ENCODE results near the gene KCP.
A peak's percentile ranks its signal among the peaks of the same experiment; 100 is the strongest.

The KCP gene

GRCh38 chr7:128904381-128905197, 5.9 kb downstream of the KCP start:
- DNase-seq = peak; percentile 1

GRCh38 chr7:128903621-128904361, 6.7 kb downstream of the KCP start:
- no peak for DNase-seq

GRCh38 chr7:128902761-128903585, 7.5 kb downstream of the KCP start:
- DNase-seq = no peak

DNA sequence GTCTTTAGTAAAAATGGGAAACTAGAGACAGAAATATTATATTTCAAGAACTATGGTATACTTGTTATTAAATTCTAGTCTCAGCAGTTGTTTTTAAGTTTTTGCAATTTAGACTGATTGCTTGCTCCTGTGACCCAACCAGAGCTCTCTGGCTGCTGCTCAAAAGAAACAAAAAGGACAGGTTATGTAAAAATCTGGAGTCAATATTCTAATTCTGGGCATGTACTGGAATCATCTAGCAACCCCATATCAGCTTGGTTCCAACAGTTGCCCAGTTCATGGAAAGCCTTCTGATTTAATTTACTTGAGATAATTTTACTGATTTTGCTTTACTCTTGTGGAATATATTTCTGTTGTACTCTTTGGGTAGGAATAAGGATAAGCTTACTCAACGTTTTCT, 10.3 kb downstream of the KCP start:
- no peak for DNase-seq

GRCh38 chr7:128899392-128899791, 11.1 kb downstream of the KCP start:
- no peak for DNase-seq

GRCh38 chr7:128895320-128895719, 15.2 kb downstream of the KCP start:
- no peak for DNase-seq

- no peak for DNase-seq
Observed at GRCh38 chr7:128894101-128894440, 16.4 kb downstream of the KCP start.

GRCh38 chr7:128893251-128894100, 17.0 kb downstream of the KCP start:
- DNase-seq = no peak

DNA sequence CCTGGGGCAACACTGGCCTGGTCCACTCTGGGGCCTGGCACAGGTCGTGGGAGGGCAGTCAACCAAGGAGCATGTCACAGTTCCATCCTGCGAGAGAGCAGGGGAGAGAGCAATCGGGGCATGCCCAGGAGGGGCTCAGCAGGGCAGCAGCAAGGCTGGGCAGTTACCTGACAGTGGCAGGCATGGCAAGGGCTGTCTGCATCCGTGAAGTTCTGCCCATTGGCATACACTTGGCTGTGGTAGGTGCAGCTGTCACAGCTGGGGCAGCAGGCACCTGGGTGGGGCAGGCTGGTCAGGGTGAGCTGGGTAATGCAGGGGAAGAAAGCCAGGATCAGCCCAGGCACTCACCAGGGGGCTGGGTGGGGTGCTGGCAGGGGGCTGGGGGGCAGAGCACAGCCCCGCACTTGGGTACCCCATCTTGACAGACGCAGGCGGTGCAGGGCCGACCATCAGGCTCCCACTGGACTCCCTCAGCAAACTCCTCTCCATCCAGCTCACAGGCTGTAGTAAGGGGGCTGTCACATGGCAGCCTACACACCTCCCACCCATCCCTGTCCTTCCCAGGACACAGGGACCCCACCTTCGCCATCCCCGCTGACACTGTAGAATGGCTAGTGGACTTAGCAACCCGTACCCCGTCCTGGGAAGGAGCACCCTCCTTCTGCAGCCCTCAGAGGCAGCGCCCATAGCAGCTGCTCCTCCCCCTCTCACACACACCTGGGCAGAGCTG, 17.8 kb downstream of the KCP start:
- no peak for DNase-seq

DNA sequence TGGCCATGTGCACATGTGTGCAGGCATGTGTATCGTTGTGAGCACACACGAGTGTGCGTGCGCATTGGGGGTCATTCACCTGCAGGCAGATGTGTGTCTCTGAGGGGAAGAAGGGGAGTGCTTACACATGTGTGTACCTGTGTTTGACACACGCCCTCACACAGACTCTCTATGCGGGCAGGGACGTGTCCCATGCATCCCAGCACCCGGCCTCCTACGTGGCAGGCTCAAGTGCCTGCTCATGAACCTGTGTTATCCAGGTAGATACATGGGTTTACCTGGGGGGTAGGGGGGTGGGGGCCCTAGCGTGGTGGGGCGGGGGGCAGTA, 18.6 kb downstream of the KCP start:
- no peak for DNase-seq

DNA sequence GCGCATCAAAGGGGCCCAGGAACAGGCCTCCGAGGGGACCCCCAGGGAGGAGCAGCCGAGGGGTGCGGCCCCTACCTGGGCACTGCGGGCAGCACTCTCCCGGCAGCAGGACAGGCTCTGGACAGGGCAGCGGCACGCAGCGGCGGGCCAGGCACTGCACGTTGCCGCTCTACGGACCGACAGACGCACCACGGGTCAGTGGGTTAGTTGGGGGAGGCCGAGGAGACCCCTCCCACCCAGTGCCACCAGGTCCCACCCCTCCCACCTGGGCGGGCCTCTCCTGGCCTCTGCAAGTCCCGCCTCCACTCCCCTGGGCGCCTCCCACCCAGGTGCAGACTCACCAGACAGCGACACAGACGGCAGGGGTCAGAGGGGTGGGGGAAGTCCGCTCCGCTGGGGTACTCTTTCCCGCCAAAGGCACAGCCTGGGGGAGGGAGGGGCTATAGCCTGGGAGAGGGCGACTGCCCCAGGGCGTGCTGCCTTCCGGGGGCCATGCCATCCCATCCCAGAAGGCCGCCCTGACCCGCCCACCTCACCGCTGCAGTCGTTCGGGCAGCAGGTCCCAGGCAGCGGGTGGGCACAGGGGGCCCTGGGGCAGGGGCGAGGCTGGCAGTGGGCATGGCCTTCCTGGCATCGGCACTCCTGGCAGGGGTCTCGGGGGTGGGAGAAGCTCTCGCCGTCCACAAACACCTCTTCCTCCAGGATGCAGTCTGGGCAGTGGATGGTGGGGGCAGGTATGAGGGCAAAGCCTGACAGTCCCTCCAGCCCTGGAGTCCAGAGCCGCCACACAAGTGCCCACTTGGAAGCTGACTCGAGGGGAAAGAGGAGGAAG, 19.2 kb downstream of the KCP start:
- DNase-seq = no peak

- no peak for DNase-seq
Observed at GRCh38 chr7:128890306-128891109, 20.0 kb downstream of the KCP start.

GRCh38 chr7:128889121-128889520, 21.4 kb downstream of the KCP start:
- no peak for DNase-seq

DNA sequence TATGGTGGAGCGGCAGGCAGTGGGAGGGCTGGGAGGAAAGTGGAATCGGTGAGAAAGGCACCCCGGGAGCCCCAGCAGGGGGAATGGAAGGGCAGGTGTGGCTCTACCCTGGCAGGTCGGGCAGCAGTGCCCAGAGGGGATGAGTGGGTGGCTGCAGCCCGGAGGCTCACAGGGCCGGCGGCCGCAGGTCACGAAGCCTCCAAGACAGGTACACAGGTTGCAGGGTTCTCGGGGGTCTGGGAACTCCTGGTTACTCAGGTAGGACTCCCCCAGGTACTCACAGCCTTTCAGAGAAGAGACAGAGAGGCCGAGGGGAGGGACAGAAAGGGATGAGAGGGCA, 21.8 kb downstream of the KCP start:
- DNase-seq = no peak

- no peak for DNase-seq
Observed at GRCh38 chr7:128888039-128888755, 22.3 kb downstream of the KCP start.

- no peak for DNase-seq
Observed at GRCh38 chr7:128887169-128888038, 23.1 kb downstream of the KCP start.

DNA sequence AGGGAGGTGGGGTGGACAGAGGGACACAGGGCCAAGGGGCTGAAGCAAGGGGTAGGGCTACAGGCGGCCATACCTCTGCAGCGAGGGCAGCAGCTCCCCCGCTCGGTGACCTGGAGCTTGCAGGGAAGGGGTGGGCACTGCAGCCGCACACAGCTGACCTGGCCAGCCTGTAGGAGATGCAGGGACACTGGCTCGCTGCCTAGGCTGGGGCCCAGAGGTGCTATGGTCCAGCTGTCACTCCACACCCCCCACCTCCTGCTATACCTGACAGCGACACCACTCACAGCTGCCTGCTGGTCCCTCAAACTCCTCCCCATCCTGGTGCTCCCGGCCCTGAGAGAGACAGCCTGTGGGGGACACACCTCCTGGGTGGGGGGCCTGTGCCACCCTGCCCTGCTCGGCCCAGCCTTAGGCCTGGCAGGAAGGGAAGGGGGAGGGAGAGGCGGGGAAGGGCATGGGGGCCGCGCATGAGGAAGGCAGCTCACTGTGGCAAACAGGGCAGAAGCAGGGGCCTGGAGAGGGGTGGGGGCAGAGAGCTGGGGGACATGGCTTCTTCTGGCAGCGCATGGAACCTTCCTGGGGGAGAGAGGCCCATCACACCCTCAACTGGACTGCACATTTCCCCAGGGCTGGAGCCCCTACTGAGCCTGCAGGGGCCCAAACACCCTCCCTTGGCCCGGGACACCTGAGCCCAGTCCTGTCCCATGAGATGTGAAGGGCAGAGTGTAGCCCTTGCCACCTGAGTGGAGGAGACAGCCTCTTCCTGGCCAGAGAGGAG, 23.9 kb downstream of the KCP start:
- no peak for DNase-seq

Data from KG1 (cell line).